Ovary (tissue), 3 donors: ENCODE results near the gene ARHGEF7.

ENCODE experiments used
- CTCF ChIP-seq, 3 donors: fragments of 450-650 bp in 2 of 3; fragments of 200-600 bp in 1 of 3; IDR thresholded peaks; one replicate each; pipeline versions ENCODE4 v1.5.1 to v1.8.0; 2016 to 2022; ENCODE audit warnings: antibody characterized with exemption in 3 of 3, mild to moderate bottlenecking in 1 of 3
- EP300 ChIP-seq: sonication (generic); formaldehyde crosslinking; IDR thresholded peaks from one replicate; pipeline ENCODE4 v1.6.1; 2017; ENCODE audit warnings: antibody characterized with exemption
- POLR2A ChIP-seq: fragments of 450-650 bp; IDR thresholded peaks from one replicate; pipeline ENCODE4 v1.6.1; 2017; ENCODE audit warnings: antibody characterized with exemption, mild to moderate bottlenecking, moderate library complexity
- donor health status: DM: no; HTN: no; CAD: no.

GRCh38 chr13:111210544-111211469 lies 95.7 kb downstream of the ARHGEF7 start:
- TF ChIP-seq CTCF (IDR thresholded peaks at IDR 0.05) (no peak), EP300 (no peak), POLR2A (no peak)
